Stimulated activated CD8-positive, alpha-beta memory T cell treated with anti-CD3 and anti-CD28 coated beads, Interleukin-12 subunit alpha, Interleukin-12 subunit beta, amount 100 ng/mL, for 1 hour (primary cell): ENCODE data around the gene MYH9.
"Not testable (repeated sequence)": the region's sequence is repeated elsewhere in the genome, so short reads cannot be mapped to it uniquely, and the experiment has no call there.

Source experiments
- DNase-seq: peaks from one replicate; pipeline ENCODE4 v3.0.0-alpha.2; 2020; ENCODE audit warnings: low read depth

MYH9 gene

GRCh38 chr22:36387959-36388726 lies at the start of gene MYH9:
Gene MYH9 (minus strand): TSS chr22:36387967. CDS start chr22:36349236, 38,731 bp downstream.
- DNase-seq: peak; percentile 98

DNA sequence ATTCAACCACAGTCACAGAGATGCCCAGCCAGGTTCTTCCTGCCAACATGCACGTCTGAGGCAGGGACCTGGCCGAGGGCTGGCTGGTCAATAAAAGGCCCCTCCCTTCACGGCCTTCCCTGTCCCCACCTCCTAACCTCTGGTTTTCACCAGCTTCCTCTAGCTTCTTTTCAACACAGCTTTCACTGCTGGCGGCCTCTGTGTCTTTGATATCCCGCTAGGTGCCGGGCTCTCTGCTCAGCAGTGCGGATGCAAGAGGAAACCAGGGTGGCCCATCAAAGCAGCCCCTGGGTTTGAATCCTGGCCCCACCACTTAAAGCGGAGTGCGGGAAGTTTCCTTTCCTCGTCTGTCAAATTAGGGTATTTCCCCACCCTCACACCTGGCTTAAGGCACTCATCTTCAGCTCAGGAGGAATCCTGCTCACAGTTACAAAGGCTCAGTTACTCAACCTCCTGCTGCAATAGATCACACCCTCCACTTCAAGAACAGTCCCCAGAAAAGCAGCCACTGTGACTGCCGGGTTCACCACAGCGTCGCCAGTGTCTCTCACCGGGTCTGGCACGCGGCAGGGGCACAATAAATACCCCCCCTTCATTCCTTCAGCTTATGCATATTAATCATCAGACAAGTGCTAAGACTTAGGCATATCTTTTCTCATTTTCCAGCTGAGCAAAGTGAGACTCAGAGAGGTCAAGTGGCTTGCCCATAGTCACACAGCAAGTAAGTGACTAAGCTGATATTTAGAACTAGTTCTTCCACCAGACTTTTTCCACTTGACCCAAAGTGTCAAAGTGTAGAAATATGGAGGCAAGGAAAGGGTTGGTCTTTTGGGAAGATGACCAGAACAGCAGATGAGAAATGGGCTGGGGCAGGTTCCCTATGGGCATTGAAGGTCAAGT lies 48.0 kb upstream of the MYH9 start:
- DNase-seq: peak; percentile 37

DNA sequence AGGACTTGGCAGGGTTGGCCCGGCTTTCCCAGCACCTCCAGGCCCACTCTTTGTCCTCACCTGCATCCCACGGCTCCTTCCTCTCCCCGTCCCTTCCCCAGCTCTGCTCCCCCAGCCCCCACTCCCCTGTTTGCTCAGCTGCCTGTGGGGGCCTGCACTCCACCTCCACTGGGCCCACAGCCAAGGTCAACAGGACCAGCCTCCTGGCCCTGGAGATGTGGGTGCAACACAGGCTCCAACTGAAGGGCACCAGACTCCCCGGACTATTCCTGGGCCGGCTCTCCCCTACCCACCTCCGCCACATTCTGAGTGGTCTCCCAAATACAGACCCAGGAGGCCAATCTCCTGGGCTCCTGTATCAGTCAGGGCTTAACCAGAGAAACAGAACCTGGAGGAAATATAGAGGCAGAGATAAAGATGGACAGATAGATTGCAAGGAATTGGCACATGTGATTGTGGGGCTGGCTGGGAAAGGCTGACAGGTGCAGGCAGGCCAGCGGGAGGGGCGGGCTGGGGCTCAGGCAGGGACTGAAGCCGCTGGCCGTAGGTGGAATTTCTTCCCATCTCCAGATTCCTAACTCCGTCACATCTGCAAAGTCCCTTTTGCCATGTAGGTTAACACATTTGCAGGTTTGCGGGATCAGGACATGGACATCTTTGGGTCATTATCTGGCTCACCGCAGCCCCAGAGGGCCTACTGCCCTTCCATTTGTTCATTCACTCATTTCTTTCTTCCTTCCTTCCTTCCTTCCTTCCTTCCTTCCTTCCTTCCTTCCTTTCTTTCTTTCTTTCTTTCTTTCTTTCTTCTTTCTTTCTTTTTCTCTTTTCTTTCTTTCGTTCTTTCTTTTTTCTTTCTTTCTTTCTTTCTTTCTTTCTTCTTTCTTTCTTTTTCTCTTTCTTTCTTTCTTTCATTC lies 45.8 kb upstream of the MYH9 start:
- DNase-seq: no peak

- no peak for DNase-seq
These were observed 45.0 kb upstream of the MYH9 start for GRCh38 chr22:36432592-36433317.

DNA sequence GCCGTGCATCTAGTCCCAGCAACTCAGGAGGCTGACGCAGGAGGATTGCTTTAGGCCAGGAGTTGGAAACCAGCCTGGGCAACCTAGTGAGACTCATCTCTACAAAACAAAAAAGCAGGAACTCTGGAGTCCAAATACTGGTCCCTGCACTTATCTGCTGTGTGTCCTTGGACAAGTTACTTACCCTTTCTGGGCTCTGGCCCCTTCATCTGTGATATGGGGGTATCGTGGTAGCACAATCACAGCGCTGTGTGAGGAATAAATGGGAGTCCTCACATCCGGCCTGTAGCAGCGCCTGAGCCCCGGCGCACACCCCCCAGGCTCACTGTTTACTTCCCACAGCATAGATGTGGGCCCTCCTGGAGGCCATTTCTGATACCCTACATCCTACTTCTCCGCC lies 44.2 kb upstream of the MYH9 start:
- DNase-seq: no peak

- no peak for DNase-seq
These were observed 43.1 kb upstream of the MYH9 start for GRCh38 chr22:36430863-36431262.

DNA sequence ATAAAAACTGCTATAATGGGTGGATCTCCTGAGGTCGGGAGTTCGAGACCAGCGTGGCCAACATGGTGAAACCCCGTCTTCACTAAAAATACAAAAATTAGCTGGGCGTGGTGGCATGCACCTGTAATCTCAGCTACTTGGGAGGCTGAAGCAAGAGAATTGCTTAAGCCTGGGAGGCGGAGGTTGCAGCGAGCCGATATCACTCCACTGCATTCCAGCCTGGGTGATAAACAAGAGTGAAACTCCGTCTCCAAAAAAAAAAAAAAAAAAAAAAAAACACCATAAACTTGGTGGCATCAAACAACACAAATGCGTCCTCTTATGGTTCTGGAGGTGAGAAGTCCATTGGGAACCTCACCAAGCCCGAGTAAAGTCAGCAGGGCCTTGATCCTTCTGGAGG lies 40.2 kb upstream of the MYH9 start:
- not testable (repeated sequence) for DNase-seq

GRCh38 chr22:36425977-36426523 lies 38.3 kb upstream of the MYH9 start:
- no peak for DNase-seq

DNA sequence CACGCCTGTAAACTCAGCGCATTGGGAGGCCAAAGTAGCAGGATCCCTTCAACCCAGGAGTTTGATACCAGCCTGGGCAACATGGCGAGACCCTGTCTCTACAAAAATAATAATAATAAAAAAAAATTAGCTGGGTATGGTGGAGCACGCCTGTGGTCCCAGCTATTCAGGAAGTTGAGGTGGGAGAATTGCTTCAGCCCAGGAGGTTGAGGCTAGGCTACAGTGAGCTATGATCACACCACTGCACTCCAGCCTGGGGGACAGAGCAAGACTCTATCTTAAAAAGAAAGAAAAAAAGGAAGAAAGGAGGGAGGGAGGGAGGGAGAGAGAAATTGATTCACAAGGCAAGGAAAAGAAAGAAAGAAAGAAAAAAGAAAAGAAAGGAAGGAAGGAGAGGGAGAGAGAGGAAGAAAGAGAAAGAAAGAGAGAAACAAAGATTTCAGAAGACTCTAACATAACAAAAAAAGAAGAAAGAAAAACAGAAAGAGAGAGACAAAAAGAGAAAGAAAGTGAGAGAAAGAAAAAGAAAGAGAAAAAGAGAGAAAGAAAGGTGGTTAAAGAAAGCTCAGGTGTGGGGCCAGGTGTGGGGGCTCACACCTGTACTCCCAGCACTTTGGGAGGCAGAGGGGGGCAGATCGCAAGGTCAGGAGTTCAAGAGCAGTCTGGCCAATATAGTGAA lies 37.3 kb upstream of the MYH9 start:
- no peak for DNase-seq

DNA sequence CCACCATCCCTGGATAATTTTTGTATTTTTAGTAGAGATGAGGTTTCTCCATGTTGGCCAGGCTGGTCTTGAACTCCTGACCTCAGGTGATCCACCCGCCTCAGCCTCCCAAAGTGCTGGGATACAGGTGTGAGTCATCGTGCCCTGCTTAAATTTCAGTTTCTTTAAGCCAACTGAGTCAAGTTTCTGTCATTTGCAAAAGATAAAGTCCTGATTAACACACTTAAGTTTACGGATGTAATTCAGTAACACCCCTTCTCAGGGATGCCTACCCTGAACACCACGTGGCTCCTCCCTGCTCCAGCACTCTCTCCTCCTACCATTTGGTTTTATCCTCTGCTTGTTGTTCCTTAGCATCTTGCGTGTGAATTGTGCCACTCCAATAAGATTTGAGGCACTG lies 36.7 kb upstream of the MYH9 start:
- not testable (repeated sequence) for DNase-seq

- no peak for DNase-seq
These were observed 36.0 kb upstream of the MYH9 start for GRCh38 chr22:36423461-36424404.

DNA sequence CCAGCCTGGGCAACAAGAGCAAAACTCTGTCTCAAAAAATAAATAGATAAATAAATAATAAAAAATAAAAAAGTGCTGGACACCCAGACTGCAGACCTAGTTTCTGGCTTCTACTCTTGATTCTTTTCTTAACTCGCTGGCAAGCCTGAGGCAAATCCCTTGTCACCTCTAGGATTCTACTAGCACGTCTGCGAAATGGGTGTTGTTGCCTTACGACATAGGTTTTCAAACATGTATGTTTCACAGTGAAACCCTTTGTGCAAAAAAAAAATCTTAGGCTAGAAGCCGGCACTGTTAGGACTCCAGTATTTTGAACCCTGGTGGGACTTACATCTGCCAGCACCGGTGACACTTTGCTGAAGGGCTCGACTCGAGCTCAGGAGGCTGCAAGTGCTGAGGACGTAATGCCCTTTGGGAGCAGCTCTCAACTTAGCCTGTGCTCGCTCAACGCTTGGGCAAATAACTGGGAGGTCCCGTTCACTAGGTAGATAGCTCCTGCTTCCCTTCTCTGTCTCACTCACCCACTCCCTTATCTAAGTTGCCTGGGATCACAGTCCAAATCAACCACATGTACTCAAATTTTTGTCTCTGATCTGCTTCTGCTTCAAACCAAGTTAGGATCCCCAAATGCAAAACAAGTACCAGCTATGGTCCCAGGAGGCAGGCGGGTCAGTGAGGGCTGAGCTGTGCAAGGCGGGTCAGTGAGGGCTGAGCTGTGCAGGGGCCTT lies 34.7 kb upstream of the MYH9 start:
- no peak for DNase-seq

DNA sequence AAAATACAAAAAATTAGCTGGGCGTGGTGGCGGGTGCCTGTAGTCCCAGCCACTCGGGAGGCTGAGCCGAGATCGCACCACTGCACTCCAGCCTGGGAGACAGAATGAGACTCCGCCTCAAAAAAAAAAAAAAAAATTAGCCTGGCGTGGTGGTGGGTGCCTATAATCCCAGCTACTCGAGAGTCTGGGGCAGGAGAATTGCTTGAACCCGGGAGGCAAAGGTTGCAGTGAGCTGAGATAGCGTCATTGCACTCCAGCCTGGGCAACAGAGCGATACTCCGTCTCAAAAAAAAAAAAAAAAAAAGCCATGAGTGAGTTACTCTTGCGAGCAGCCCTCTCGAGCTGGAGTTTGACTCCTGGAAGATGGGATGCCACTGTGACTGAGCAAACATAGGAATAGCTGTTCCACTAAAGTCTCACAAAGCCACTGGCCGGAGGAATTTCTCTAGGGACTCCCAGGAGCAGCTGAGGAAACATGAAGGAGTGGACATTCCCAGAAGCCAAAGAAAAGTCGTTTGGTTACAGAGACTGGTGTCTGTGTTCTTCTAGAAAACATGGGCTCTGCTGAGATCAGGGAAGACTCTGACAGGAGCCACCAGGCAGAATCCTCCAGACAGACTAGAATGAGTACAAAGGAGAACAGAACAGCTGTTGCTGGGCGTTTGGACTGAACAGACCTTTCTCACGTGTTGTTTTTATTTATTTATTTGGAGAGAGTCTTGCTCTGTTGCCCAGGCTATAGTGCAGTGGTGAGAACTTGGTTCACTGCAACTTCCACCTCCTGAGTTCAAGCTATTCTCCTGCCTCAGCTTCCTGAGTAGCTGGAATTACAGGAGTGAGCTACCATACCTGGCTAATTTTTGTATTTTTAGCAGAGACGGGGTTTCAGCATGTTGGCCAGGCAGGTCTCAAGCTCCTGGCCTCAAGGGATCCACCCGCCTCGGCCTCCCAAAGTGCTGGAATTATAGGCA lies 32.4 kb upstream of the MYH9 start:
- no peak for DNase-seq

DNA sequence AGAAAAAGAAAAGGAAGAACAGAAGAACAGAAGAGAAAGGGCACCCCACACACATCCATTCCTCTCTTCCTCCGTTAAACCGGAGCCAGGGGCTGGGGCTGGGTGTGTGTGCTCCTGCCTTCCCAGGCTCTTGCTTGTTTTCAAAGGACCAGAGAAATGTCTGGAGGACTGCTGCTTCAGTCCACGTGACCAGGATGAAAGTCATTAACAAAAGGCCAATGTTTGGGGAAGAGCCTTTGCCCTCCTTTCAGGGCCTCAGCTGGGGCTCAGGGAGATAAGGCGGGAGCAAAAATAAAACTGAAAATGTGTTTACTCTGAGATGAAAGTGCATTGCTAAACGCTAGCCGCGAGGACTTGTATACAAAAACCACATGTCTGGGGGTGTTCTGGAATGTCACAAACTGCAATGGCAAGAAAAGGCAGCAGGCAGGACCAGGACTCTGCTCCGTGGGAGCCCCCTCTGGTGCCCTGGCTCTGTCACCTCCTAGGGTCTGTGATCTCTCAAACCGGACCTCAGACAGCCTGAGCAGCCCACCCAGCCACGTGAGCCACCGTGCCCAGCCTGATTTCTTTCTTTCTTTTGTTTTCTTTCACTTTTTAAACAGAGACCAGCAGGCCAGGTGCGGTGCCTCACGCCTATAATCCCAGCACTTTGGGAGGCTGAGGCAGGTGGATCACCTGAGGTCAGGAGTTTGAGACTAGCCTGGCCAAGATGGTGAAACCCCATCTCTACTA lies 31.6 kb upstream of the MYH9 start:
- DNase-seq: no peak

DNA sequence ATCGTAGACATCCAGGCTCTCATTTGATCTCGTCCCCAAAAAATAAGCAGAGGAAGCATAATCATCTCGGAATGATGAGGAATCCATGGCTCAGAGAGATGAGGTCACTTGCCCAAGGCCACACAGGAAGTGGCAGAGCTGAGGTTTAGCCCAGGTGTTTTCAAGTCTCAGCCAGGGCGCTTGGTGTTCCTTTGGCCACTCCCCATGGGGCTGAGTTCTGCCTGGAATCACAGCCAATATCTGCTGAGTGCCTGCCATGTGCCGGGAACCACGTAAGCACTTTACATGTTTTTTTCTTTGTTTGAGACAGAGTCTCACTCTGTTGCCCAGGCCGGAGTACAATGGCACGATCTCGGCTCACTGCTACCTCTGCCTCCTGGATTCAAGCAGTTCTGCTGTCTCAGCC lies 29.5 kb upstream of the MYH9 start:
- DNase-seq: no peak

DNA sequence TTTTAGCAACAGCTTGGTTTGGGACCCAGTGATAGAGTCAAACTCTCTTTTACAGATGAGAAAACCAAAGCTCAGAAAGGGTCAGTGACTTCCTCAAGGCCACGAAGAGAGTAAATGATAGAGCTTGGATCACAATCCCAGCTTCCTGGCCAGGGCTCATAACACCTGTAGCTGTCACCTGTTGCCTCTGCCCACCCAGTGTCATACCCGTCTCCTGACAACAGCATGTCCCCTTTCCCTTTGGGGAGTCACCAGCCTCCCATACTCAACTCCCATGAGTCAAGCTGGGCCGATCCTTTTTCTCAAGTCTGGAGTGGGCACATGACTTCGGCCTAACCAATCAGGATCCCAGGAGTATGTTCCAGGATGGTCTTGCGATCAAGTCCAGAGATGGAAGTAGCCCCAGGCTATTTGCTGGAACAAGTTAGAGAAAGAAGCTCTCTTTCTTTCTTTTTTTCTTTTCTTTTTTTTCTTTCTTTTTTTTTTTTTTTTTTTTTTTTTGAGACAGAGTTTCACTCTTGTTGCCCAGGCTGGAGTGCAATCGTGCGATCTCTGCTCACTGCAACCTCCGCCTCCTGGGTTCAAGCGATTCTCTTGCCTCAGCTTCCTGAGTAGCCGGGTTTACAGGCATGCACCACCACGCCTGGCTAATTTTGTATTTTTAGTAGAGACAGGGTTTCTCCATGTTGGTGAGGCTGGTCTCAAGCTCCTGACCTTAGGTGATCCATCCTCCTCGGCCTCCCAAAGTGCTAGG lies 27.8 kb upstream of the MYH9 start:
- DNase-seq: no peak
